KOPT-K1 (cell line): ENCODE measurements around the gene EIF1AD.
A peak's percentile ranks its signal among the peaks of the same experiment; 100 is the strongest.
"Not testable (repeated sequence)": the region's sequence is repeated elsewhere in the genome, so short reads cannot be mapped to it uniquely, and the experiment has no call there.

Experiments
- H3K27ac ChIP-seq: fragments of 200-600 bp; sonication (generic); 2 replicates; pipeline ENCODE4 v1.5.1; 2016; ENCODE audit warnings: antibody characterized with exemption, mild to moderate bottlenecking, low read depth, low read length; ENCODE audit not compliant: poor library complexity, severe bottlenecking
- H3K36me3 ChIP-seq: fragments of 200-600 bp; sonication (generic); 2 replicates; pipeline ENCODE4 v1.5.1; 2017; ENCODE audit warnings: antibody characterized with exemption, mild to moderate bottlenecking, low read length, moderate library complexity; ENCODE audit not compliant: insufficient read depth
- H3K9me3 ChIP-seq: fragments of 200-600 bp; sonication (generic); 2 replicates; pipeline ENCODE4 v1.5.1; 2017; ENCODE audit warnings: antibody characterized with exemption, low read length, mild to moderate bottlenecking; ENCODE audit not compliant: insufficient read depth, poor library complexity, severe bottlenecking

Gene EIF1AD

DNA sequence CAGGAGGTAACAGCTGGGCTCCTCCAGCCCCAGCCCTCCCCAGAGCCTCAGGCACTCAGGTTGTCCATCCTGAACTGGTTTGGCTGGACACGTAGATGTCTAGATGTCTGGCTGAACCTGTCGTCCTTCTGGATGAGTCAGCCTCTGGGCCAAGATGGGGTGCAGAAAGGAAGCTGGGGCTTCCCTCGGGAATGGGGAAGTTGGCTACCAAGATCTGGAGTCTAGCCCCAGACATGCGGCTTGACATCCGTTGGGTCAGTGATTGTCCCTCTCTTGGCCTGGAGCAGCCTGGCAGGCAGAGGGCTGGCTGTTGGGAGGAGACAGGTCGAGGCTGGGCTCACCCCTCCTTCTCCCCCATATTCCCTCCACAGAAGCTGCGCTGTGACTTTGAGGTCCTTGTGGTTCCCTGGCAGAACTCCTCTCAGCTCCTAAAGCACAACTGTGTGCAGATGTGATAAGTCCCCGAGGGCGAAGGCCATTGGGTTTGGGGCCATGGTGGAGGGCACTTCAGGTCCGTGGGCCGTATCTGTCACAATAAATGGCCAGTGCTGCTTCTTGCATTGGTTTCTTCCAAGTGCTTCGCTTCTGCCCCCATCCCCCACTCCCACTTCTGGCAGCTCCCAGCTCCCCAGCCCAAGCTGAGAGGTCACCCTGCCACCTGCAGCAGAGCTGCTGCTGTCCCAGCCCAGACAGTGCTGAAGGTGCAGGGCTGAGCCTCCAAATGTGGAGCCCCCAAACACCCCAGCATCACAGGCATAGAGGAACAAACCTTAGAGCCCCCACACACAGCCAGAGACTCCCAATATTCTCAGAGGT is 11.2 kb upstream of the EIF1AD start:
- H3K27ac ChIP-seq = no peak overlapping the region
- H3K36me3 ChIP-seq = no peaks in the 10 kb centered on the region
- H3K9me3 ChIP-seq = no peaks in the 10 kb centered on the region

DNA sequence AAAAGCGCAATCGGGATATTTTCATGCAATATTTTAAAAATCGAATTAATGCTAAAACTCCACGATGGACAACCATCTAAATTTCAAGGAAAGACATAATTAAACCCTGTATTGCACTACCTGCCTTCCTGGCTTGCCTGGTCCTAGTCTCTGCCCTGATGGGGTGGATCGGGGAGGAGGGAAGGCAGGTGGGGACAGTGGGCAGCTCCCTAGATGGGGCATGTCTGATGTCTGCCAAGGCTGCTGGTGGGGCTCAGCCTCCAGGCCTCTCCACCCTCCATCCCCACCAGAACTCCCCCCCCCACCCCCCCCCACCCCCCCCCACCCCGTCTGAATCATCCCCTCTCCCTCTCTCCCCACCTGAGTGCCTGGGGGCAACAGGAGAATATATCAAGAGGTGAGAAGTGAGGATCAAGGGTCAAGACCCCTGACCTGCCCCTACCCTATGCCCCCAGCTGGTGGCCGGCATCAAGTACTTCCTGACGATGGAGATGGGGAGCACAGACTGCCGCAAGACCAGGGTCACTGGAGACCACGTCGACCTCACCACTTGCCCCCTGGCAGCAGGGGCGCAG is 10.5 kb upstream of the EIF1AD start:
- H3K9me3 ChIP-seq = no peaks in the 10 kb centered on the region
- no peak overlapping the region for H3K27ac ChIP-seq
- H3K36me3 ChIP-seq = no peaks in the 10 kb centered on the region

DNA sequence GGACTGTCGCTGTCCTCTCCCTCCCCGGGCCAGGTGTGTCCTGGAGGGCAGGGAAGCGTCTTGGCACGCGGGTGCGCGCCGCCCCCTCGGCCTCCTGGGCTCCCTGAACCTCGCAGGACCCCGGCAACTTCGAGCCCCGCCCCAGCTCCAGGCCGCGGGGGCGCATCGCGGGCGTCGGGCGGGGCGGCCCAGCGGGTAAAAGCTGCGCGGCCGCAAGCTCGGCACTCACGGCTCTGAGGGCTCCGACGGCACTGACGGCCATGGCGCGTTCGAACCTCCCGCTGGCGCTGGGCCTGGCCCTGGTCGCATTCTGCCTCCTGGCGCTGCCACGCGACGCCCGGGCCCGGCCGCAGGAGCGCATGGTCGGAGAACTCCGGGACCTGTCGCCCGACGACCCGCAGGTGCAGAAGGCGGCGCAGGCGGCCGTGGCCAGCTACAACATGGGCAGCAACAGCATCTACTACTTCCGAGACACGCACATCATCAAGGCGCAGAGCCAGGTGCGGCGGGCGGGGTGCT is 9.9 kb upstream of the EIF1AD start, which contains the start of gene CST6:
CST6 (plus strand) TSS at position 224 of the 519 bp plus-strand sequence; CDS start at position 261, 37 bp downstream.
- Histone ChIP-seq H3K36me3 (0 out of 2 replicates have a peak, but pooled peaks cover under 1% of the 10 kb centered on the region), H3K27ac (no peak within 1 kb of the TSS), H3K9me3 (no peaks in the 10 kb centered on the region)

DNA sequence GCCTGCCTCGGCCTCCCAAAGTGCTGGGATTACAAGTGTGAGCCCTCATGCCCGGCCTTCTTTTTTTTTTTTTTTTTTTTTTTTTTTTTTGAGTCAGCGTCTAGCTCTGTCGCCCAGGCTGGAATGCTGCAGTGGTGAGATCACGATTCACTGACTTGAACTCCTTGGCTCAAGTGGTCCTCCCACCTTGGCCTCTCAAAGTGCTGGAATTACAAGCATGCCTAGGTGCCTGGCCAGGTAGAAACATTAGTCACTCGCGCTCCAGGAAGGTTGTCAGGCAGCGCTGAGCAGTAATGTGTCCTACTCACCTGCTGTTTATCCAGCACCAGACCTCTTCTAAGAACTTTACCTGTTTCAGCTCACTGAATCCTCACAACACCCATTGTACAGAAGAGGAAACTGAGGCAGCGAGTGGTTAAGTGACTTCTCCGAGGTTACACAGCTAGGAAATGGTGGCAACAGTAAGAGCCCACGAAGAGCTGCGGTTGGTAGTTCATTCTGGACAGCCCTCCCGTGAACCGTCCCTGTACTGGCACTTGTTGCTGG is 9.4 kb upstream of the EIF1AD start:
- Histone ChIP-seq H3K36me3 (0 out of 2 replicates have a peak, but pooled peaks cover 6% of the 10 kb centered on the region), H3K27ac (no peak overlapping the region), H3K9me3 (no peaks in the 10 kb centered on the region)

DNA sequence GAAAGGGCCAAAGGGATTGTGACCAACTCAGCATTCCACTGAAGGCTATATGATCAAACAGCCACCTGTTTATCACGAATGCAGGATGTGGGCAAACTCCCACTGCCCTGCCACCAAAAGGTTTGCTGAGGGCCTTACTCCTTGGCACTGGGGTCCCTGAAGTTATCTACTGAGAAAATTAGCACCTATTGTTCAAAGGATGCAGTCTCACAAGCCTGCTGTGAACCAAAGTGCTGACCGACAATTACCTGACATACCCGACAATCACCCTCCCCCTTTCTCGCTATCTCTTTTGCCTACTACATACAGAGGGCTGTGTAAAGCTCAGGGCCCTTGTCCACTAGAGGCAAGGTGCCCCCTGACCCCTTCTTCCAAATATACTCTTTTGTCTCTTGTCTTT is 8.1 kb upstream of the EIF1AD start:
- not testable (repeated sequence) for H3K9me3 ChIP-seq, H3K27ac ChIP-seq
- peaks cover 18% of the 10 kb centered on the region for H3K36me3 ChIP-seq

DNA sequence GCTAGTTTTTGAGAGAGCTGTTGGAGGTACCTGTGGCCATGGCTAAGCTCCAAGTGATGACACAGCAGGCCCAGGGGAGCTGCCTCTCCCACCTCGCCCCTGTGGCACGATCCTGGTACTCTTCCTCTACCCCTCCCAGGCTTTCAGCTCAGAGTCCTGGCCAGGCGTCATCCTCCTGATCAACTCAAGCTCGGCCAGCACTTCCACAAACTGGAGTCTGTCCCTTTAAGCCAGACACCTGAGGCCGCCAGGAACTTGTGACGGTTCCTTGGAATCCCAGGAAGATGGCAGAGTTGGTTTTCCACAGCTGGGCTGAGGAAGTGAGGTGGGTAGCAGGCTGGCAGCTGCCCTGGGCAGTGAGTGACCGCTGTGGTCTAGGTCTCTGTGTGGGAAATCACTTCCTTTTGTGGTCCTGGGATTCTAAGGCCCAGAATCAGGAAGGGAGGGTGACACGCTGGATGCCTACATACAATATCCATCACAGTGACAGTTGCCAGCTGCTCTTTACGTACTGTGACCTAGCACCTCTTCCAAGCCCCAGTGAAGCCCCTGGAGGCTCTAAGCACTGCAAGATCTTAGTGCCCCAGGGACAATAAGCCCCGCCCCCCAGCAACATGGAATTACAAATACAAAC is 6.6 kb upstream of the EIF1AD start:
- Histone ChIP-seq H3K9me3 (no peaks in the 10 kb centered on the region), H3K27ac (no peak overlapping the region), H3K36me3 (peaks cover 33% of the 10 kb centered on the region)

DNA sequence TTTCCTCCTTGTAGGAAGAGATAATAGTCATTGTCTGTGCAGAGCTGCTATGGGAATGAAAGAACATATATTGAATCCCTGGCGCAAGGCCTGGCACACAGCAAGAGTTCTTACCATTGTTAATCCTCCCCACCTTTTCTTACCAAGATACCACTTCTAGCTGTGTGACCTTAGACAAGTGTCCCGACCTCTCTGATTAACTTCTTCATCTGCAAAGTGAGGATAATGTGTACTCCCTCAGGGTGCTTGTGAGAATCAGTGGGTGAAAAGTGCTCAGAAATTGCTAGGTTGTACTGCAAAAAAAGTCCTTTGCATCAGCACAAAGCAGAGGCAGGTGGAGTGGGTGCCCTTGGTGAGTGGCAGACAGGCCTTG is 6.1 kb upstream of the EIF1AD start:
- H3K36me3 ChIP-seq = peaks cover 36% of the 10 kb centered on the region
- no peaks in the 10 kb centered on the region for H3K9me3 ChIP-seq
- H3K27ac ChIP-seq = no peak overlapping the region

DNA sequence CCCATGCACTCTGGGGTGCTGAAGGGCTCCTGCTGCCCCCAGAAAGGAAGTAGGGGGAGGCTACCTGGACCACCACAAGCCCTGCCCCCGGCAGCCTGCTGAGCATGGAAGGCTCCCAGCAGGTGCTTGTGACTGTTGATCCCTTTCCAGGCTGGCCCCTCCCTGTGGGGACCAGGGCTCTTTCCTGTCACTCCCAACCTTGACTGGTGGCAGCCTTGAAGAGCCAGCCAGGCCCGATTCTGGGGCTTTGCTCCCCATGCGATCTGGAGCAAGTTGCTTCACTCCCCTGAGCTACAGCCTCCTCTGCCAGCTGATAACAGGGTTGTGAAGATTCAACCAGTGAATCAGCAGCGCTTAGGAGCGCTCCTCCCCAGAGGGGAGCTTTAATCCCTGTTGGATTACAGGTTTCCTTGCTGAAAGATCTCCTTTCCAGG is 5.3 kb upstream of the EIF1AD start:
- H3K27ac ChIP-seq = peak overlapping the region; percentile 58
- peaks cover 36% of the 10 kb centered on the region for H3K36me3 ChIP-seq
- no peaks in the 10 kb centered on the region for H3K9me3 ChIP-seq

DNA sequence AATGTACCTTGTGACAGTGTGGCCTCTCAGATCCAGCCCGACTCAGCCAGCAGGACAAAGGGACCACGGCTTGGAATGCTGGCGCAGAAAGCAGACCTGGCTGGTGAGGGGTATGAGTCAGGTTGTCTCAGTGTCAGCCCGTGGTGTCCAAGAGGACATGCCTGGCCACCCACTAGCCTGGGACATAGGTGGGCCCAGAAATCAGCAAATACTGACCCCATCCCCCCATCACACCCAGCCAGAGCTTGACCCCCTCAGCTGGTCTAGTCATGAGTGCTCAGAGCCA is 4.9 kb upstream of the EIF1AD start:
- Histone ChIP-seq H3K9me3 (no peaks in the 10 kb centered on the region), H3K27ac (peak overlapping the region; percentile 58), H3K36me3 (peaks cover 36% of the 10 kb centered on the region)

DNA sequence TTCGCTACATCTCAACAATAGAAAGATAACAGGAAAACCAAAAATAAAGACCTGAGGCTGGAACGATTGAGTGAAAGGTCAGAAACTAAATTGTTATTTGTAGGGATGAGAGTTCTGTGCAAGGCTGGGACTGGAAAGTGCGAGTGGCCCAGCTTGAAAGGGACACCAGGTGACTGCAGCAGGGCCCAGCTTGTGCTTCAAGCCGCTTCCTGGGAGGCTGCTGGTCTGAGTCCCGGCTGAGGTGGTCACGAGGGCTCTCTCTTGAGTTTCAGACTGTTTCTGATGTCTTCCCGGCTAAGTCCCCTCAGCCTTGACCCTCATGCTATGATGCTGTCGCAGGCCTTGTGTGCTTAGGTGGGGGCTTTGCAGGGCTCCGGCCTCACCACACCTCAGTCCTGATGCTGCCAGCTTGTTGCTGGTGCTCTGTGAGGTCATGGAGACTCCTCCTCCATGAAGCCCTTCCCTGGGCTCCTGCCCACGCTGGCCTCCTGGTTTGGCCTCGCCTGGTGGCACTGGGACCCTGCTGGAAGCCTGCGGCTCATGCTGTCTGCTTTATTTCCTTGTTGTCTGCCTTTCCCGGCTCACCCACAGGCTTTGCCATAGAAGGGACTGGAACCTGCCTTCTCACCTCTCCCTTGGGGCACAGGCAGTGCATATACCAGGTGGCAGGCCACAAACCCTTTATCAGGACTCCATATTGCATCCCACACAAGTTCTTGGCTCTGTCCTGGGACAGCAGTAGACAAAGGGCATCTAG is 4.4 kb upstream of the EIF1AD start:
- H3K36me3 ChIP-seq = peaks cover 36% of the 10 kb centered on the region
- no peaks in the 10 kb centered on the region for H3K9me3 ChIP-seq
- H3K27ac ChIP-seq = peak overlapping the region; percentile 58

DNA sequence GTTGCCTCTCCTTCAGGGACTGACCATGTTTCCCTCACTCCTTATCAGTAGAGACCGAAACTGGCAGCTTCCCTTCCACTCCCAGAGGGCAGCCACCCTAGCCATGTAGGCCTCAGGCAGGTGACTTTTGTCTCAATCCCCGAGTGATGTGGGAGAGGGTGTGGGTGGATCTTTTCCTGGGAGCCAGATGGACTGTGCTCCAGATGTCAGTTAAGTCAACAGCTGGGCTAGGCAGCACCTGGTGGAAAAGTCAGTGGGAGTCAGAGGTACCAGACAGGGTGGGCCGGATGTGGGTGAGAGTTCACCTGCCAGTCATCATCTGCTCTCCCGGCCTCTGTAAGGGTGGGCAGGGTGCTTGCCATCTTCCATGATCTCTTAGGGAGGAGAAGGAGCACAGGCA is 2.2 kb upstream of the EIF1AD start:
- H3K27ac ChIP-seq = no peak overlapping the region
- H3K36me3 ChIP-seq = peaks cover 50% of the 10 kb centered on the region

DNA sequence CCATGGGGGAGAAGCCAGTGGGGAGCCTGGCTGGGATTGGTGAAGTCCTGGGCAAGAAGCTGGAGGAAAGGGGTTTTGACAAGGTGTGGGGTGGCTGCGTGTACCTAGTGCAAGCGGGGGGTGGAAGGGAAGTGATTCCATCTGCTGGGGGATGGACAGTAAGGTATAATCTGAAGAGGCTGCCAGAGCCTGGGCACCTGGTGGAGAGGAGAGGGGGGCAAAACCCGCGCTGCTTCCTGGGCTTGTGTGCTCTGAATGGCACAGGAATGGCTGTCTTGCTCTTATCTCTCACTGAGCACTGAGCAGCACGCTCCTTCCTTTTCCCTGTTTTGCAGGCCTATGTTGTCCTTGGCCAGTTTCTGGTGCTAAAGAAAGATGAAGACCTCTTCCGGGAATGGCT is 1.3 kb upstream of the EIF1AD start:
- no peaks in the 10 kb centered on the region for H3K9me3 ChIP-seq
- H3K36me3 ChIP-seq = peaks cover 59% of the 10 kb centered on the region
- peak overlapping the region; percentile 87 for H3K27ac ChIP-seq

More for the DNA sequence above, 2.2 kb upstream of the EIF1AD start:
- no peaks in the 10 kb centered on the region for H3K9me3 ChIP-seq

DNA sequence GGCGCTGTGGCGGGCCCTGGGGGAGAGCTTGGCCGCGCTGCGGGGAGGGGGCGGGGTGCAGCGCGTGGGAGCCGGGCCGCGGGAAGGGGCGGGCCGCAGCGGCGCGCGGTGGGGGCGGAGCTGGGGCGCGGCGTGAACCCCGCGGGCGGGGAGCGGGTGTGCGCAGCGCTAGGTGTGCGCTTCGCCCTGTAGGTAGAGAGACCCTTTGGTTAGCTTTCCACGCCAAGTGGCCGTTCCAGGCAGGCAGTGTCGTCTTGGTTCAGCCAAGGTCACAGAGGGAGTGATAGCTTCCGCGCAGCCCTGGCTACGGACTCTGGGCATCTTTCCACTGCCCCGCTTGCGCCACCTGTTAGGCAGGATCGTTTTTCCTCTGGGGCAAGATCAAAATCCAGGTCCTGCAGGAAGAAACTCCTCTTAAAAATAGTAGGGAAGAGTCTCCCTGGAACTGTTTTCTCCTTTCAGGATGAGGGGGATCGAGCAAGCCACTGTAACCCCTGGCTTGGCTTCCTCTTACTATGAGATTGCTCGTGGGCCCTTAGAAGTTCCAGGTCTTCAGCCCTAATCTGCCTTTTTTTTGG is 780 bp upstream of the EIF1AD start:
- Histone ChIP-seq H3K36me3 (peaks cover 65% of the 10 kb centered on the region), H3K27ac (peak overlapping the region; percentile 87), H3K9me3 (no peaks in the 10 kb centered on the region)

DNA sequence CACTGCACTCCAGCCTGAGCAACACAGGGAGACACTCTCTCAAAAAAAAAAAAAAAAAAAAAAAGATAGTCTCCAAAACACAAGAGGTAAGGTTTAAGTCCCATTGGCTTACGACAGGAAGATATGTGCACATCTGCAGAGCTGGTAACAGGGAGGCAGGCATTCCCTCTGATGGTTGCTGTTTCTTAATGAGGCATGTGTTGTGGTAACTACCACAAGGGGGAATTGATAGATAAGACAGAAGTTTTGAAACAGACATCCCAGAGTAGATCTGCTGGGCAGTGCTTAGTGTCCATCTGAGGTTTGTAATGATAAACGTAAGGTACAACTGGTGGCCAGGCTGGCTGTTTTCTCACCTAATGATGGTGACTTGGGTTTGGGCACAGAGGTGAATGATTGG is 4.7 kb downstream of the EIF1AD start:
- Histone ChIP-seq H3K36me3 (peaks cover 66% of the 10 kb centered on the region), H3K9me3 (no peaks in the 10 kb centered on the region), H3K27ac (no peak overlapping the region)
